ENCODE data around the gene SLC39A1.
A peak's percentile ranks its signal among the peaks of the same experiment; 100 is the strongest.

Gene SLC39A1

DNA sequence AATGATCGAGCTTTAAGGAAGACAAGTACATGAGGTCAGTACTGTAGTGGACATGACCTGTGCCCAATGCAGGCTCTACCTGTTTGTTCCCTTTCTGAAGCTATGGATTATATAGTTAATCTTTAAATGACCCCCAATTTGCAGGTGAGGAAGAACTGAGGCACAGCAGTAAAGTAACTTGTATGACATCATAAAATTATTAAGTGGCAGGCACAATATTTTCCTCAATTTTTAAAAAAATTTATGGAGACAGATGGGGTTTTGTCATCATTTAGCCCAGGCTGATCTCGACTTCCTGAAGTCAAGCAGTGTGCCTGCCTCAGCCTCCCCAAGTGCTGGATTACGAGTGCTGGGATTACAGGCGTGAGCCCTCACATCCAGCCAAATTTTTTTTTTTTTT lies 36.9 kb downstream of the SLC39A1 start:
- no peak for DNase-seq (ENCODE audit: low read depth, low spot score)
- in situ Hi-C loops (cut with HindIII; ENCODE audit: low sequenced_read_pairs): no loop called here
- TF ChIP-seq, protein P1, sequence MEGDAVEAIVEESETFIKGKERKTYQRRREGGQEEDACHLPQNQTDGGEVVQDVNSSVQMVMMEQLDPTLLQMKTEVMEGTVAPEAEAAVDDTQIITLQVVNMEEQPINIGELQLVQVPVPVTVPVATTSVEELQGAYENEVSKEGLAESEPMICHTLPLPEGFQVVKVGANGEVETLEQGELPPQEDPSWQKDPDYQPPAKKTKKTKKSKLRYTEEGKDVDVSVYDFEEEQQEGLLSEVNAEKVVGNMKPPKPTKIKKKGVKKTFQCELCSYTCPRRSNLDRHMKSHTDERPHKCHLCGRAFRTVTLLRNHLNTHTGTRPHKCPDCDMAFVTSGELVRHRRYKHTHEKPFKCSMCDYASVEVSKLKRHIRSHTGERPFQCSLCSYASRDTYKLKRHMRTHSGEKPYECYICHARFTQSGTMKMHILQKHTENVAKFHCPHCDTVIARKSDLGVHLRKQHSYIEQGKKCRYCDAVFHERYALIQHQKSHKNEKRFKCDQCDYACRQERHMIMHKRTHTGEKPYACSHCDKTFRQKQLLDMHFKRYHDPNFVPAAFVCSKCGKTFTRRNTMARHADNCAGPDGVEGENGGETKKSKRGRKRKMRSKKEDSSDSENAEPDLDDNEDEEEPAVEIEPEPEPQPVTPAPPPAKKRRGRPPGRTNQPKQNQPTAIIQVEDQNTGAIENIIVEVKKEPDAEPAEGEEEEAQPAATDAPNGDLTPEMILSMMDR (IDR thresholded peaks at IDR 0.05; ENCODE audit: low read depth, low read length): no peak
- no peak overlapping the region for H3K4me3 ChIP-seq (ENCODE audit: low read depth, low read length)

DNA sequence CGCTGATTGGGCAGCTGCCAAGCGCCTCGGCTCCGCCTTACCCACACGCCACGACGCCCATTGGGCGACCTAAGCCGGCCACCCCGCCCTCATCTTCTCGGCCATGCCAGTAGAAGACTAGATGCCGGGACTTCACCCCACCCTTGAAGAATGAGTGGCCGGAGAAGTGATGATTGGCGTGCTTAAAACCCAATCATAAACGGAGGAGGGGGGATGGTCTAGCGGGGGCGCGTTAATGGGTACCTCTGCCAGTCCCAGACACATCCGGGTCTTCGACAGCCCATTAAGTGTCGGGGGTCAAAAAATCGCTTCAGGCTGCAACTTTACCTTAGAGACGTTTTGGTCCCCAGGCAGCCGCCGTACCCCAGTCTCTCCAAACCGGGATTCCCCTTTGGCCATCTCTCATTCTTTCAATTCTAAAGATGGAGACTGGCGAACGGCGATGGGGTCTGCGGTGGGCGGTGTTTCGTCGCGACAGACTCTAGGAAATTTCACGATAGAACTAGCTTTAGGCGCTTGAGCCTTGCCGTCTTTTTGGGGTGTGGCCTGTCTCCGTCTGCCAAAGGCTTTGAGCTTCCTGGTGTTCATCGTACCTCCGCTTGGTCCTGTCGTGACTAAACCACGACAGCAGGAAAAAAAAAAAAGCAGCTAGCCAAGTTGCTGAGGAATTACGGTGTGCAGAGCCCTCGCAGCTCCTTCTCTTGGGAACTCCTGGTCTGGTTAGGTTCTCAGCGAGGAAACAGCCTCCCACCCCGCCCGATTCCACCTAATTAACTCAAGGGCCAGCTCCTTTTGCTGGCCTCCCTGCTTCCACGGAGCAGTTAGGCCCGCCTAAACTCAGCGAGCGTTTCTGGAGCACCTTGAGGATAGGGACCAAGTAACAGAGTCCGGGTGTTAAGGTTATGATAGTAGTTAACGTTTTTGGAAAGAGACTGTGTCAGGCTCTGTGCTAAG lies 40.1 kb downstream of the SLC39A1 start, which contains the start of gene GATAD2B:
GATAD2B (minus strand) TSS at position 1 of the 954 bp plus-strand sequence. CDS start 94,625 bp downstream, outside the sequence.
- in situ Hi-C loops (cut with HindIII; ENCODE audit: low sequenced_read_pairs): no loop called here
- TF ChIP-seq, protein P1 (IDR thresholded peaks at IDR 0.05; ENCODE audit: low read depth, low read length): no peak
- peak within 1 kb of the TSS; percentile 88 for H3K4me3 ChIP-seq (ENCODE audit: low read depth, low read length)
- DNase-seq (ENCODE audit: low read depth, low spot score): peak; percentile 100

DNA sequence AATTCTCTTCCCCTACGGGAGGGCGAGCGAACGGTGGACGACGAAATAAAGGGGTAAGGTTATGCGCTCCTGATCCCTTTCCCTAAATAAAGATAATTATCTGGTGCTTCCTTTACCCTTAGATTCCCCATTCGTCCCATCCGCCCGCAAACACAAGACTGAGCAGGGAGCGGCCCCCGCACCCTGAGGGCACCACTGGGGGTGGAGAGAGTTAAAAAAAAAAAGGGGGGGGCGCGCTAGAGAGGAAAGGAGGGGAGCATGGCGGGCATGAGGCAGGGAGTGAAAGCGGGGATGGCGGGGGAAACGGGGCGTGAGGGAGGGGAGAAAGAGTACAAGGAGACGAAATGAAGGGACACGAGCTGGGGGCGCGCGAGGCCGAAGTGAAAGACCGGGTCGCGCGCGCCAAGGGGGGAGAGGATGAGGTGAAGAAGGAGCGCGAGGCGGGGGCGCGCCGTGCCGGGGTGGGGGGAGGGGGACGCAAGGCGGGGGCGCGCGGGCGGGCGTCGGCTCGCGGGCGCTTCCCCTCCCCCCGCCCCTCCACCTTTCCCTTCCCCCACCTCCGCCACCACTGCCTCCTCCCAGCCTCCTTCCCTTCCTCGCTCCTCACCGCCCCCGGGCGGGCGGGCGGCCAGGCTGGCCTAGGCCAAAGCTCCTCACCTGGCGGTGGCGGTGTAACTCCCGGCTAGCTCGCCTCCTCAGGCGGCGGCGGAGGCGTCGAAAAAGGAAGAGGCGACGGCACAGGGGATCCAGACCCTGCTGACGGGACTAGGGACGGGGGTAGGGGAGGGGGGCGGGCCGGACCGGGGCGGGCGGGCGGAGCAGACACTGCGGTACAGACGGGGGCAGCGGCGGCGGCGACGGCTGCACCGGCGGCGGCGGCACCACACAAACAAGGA lies 41.0 kb downstream of the SLC39A1 start:
- TF ChIP-seq, protein P1 (IDR thresholded peaks at IDR 0.05; ENCODE audit: low read depth, low read length): peak; percentile 23
- DNase-seq (ENCODE audit: low read depth, low spot score): peak; percentile 5
- H3K4me3 ChIP-seq (ENCODE audit: low read depth, low read length): peak overlapping the region; percentile 88
- in situ Hi-C loops (cut with HindIII; ENCODE audit: low sequenced_read_pairs): no loop called here

DNA sequence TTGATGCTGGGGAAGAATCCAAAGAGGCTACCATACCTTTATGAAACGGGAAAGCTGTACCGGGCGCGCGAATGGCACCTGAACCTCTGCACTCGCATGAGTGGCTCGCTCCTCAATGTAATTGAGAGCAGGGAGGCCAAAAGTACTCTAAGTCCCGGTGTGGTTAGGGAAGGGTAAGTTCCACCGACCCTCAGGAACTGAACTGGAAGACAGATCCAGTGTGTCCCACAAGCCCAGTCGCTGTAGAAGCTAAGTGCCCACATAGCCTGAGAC lies 41.6 kb downstream of the SLC39A1 start:
- DNase-seq (ENCODE audit: low read depth, low spot score): peak; percentile 2
- in situ Hi-C loops (cut with HindIII; ENCODE audit: low sequenced_read_pairs): no loop called here
- TF ChIP-seq, protein P1 (IDR thresholded peaks at IDR 0.05; ENCODE audit: low read depth, low read length): no peak
- peak overlapping the region; percentile 88 for H3K4me3 ChIP-seq (ENCODE audit: low read depth, low read length)

DNA sequence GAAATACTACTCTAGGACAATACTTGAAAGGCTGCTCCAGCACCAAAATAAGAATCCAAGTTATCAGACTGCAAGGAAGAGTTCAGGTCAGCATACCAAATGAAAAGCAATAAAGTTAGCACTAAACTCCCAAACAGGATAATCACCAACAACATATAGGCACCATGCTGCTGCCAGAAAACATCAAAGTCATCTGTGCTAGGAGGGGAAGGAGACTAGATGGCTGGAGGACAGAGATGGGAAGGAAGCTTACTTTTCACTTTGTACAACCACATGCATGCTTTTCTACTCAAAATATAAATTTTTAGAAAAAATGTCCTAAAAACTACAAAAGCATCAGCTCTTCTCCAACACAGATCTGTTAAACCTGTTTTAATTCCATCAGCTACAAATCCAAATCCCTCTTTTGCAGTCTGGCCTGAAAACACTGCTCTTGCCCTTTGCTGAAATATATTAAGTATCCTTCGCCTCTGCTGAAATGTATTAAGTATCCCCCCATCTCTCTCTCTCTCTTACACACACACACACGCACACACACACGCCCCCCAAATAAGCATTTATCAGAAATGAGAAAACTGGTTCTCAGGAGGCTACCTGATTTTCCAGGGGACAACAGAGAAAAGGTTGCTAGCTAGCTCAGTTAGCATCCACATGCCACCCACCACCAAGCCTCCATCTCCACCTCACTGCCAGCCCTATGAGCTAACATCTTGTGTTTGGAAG lies 42.1 kb downstream of the SLC39A1 start:
- DNase-seq (ENCODE audit: low read depth, low spot score): no peak
- in situ Hi-C loops (cut with HindIII; ENCODE audit: low sequenced_read_pairs): no loop called here
- H3K4me3 ChIP-seq (ENCODE audit: low read depth, low read length): peak overlapping the region; percentile 88
- TF ChIP-seq, protein P1 (IDR thresholded peaks at IDR 0.05; ENCODE audit: low read depth, low read length): no peak
